Heart left ventricle (tissue), 13 donors: ENCODE results near the gene ZDHHC3.

Experiments
- POLR2A ChIP-seq, 2 donors: fragments of 450-650 bp; IDR thresholded peaks; one replicate each; pipeline ENCODE4 v1.6.1; 2017; ENCODE audit warnings: antibody characterized with exemption in 2 of 2, mild to moderate bottlenecking in 2 of 2, moderate library complexity in 2 of 2
- TF ChIP-seq, protein P1 (sequence below), 12 donors: fragments of 200-600 bp; sonication (generic) in 4 of 12; IDR thresholded peaks; one replicate each; pipeline versions ENCODE4 v1.5.0 to v1.8.0; 2018 to 2022; ENCODE audit warnings: antibody characterized with exemption in 12 of 12, mild to moderate bottlenecking in 5 of 12
- donor health status: ischemic (EF 13 %, LVEDD 7.1; RV severe dilation, severe dysfunction).
- donor health status: DM: no; HTN: yes; CAD: no.
- donor health status: DM: no; HTN: no; CAD: no.
- donor health status: ischemic (EF 25% LVEDD 6.9; RV normal size, moderate dysfunction).
- donor health status: ischemic (EF 25% LVEDD 5.7; RV mildly dilated, moderate dysfunction).
- donor health status: ischemic (EF 35%, LVEDD 5.7; RV mildly dilated, moderate dysfunction).
- donor health status: nonischemic (EF 11% LVEDD 7.7; RV severe dilation, severe dysfunction).
- donor health status: DM: yes; HTN: yes; CAD: no.
- donor health status: PGD.
- donor health status: ischemic (EF 29% LVEDD 5.4; RV normal size, mild dysfunction).
- donor health status: nonischemic (EF 23%, LVEDD 6.1; RV moderate dilation, normal function).

DNA sequence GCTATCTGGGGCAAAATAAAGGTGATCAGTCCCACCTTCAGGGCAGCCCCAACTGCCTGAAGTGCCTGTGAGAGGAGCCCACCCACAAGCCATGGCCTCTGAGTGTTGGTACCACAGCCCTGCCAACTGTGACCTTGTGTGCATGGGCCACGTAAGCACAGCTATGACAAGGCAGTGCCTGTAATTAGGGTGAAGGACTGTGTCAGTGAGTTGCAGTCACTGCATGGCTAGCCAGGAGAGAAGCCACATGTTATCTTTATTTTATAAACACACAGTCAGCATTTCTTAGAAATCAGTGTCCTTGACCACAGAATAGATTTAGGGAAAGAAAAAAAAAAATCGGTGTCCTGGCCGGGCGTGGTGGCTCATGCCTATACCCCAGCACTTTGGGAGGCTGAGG lies 24.8 kb upstream of the ZDHHC3 start:
- TF ChIP-seq, protein P1, sequence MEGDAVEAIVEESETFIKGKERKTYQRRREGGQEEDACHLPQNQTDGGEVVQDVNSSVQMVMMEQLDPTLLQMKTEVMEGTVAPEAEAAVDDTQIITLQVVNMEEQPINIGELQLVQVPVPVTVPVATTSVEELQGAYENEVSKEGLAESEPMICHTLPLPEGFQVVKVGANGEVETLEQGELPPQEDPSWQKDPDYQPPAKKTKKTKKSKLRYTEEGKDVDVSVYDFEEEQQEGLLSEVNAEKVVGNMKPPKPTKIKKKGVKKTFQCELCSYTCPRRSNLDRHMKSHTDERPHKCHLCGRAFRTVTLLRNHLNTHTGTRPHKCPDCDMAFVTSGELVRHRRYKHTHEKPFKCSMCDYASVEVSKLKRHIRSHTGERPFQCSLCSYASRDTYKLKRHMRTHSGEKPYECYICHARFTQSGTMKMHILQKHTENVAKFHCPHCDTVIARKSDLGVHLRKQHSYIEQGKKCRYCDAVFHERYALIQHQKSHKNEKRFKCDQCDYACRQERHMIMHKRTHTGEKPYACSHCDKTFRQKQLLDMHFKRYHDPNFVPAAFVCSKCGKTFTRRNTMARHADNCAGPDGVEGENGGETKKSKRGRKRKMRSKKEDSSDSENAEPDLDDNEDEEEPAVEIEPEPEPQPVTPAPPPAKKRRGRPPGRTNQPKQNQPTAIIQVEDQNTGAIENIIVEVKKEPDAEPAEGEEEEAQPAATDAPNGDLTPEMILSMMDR (IDR thresholded peaks at IDR 0.05), result no peak
- no peak for TF ChIP-seq POLR2A (IDR thresholded peaks at IDR 0.05)
